ENCODE measurements around the gene GSE1. TPM values are rescaled to one million over a fixed set of nuclear protein-coding genes. Genes with fewer than 3 reads are reported as not detected.

GSE1 gene
- total RNA-seq, 4 donors from 2014 or later: 54.2 to 155 (median 71.9) TPM

- H3K9me3 ChIP-seq: no peaks in the 10 kb centered on the region
- peaks cover 4 to 12% of the 10 kb centered on the region in 2 donors for H3K36me3 ChIP-seq
- peaks cover 5 to 26% of the 10 kb centered on the region in 2 donors for H3K4me1 ChIP-seq
- no peak for DNase-seq
- H3K27ac ChIP-seq: no peak overlapping the region
- intact Hi-C loops (cut with DNase I): no loop called here
- 89 to 95% methylated on average over 17 to 20 of the region's 26 CpGs for WGBS, 2 donors
- H3K4me3 ChIP-seq (replicated peaks in 1 of 3): no peak overlapping the region
- H3K27me3 ChIP-seq: no peaks in the 10 kb centered on the region
- TF ChIP-seq POLR2A (IDR thresholded peaks at IDR 0.05): no peak
- TF ChIP-seq CTCF (IDR thresholded peaks at IDR 0.05): no peak
Measured at GRCh38 chr16:85648070-85648714, 35.1 kb downstream of the GSE1 start.

- no peak overlapping the region for H3K27ac ChIP-seq
- intact Hi-C loops (cut with DNase I): no loop called here
- H3K4me3 ChIP-seq (replicated peaks in 1 of 3): no peak overlapping the region
- no peaks in the 10 kb centered on the region for H3K27me3 ChIP-seq
- peaks cover 4 to 12% of the 10 kb centered on the region in 2 donors for H3K36me3 ChIP-seq
- H3K9me3 ChIP-seq: no peaks in the 10 kb centered on the region
- DNase-seq: no peak
- H3K4me1 ChIP-seq: peaks cover 10 to 26% of the 10 kb centered on the region in 2 donors
- 86 to 92% methylated on average over 13 to 14 of the region's 14 CpGs for WGBS, 2 donors
- TF ChIP-seq CTCF (IDR thresholded peaks at IDR 0.05) (no peak), POLR2A (IDR thresholded peaks at IDR 0.05) (no peak)
Measured at GRCh38 chr16:85648805-85649204, 35.7 kb downstream of the GSE1 start.

- no peak overlapping the region for H3K4me3 ChIP-seq (replicated peaks in 1 of 3)
- no peak overlapping the region for H3K27ac ChIP-seq
- intact Hi-C loops (cut with DNase I): no loop called here
- H3K27me3 ChIP-seq: no peaks in the 10 kb centered on the region
- no peak for DNase-seq
- H3K9me3 ChIP-seq: no peaks in the 10 kb centered on the region
- H3K36me3 ChIP-seq: peaks cover 9 to 16% of the 10 kb centered on the region in 2 donors
- WGBS, 2 donors: 85 to 96% methylated on average over 5 to 12 of the region's 16 CpGs
- peaks cover 10 to 27% of the 10 kb centered on the region in 2 donors for H3K4me1 ChIP-seq
- TF ChIP-seq POLR2A (IDR thresholded peaks at IDR 0.05): no peak
- TF ChIP-seq CTCF (IDR thresholded peaks at IDR 0.05): no peak
Measured at GRCh38 chr16:85649411-85650134, 36.5 kb downstream of the GSE1 start.

GRCh38 chr16:85650135-85650843 lies 37.2 kb downstream of the GSE1 start:
- Histone ChIP-seq H3K4me1 (peaks cover 10 to 27% of the 10 kb centered on the region in 2 donors), H3K27me3 (no peaks in the 10 kb centered on the region), H3K4me3 (replicated peaks in 1 of 3) (no peak overlapping the region), H3K27ac (no peak overlapping the region), H3K36me3 (peaks cover 16 to 24% of the 10 kb centered on the region in 2 donors), H3K9me3 (no peaks in the 10 kb centered on the region)
- TF ChIP-seq POLR2A (IDR thresholded peaks at IDR 0.05) (no peak), CTCF (IDR thresholded peaks at IDR 0.05) (no peak)
- WGBS, 2 donors: 91 to 95% methylated on average over 12 to 38 of the region's 39 CpGs
- DNase-seq: no peak
- intact Hi-C loops (cut with DNase I): no loop called here

Measured in thyroid gland (tissue), 4 donors.